ENCODE measurements around the gene NRIP2.

Gene NRIP2

DNA sequence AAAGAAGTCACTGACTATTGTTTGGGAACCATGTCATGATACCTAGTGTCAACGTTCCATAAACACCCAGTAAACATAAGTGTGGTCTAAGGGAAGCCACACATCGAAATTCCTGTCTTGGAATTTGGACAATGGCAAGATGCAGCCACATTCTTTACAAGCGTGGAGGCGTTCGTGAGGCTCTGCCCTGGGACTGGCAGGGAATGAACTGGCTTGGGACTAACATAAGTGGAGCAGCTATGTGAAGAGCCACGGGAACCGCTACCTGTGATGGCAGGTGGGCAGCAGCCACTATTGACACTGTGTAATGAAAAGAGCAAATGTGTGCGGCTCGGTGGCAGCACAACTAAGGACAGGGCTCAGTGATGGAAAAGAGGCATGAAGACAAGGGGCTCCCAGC, 10.0 kb upstream of the NRIP2 start:
- no peak for DNase-seq (ENCODE audit: low read depth)

DNA sequence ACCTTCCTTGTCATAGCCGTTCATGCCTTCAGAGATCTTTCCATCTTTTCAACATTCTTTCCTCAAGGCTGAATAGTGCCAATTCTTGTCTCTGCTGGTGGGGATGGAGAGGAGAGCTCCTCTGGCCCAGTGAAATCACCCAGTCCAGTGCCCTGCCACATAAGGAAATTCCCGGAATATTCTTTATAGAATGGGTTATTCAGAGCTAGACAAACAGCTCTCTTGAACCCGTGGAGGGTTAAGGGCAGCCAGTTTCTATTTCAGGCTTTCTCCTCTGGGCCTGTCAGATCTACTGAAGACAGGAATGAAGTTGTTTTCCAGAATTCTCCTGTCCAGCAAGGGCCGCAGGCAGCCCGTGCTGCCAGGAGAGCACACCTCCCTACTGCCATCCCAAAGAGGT, 8.1 kb upstream of the NRIP2 start:
- DNase-seq (ENCODE audit: low read depth): no peak

- DNase-seq (ENCODE audit: low read depth): no peak
Measured at GRCh38 chr12:2841056-2841650, 6.3 kb upstream of the NRIP2 start.

DNA sequence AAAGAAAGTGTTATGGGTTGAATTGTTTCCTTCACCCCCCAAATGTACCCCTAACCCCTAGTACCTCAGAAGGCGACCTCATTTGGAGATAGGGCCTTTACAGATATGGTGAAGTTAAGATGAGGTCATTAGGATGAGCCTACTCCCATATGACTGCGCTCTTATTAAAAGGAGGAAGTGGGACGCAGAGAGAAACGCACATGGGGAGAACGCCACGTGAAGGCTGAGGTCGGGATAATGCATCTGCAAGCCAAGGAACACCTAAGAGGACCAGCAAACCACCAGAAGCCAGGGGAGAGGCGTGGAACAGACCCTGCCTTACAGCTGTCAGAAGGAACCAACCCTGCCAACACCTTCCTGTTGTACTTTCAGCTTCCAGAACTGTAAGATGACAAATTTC, 1.7 kb upstream of the NRIP2 start:
- DNase-seq (ENCODE audit: low read depth): no peak

GRCh38 chr12:2835691-2836403, 1.0 kb upstream of the NRIP2 start:
- DNase-seq (ENCODE audit: low read depth): no peak

GRCh38 chr12:2833810-2834209, 1.0 kb downstream of the NRIP2 start:
- no peak for DNase-seq (ENCODE audit: low read depth)

GRCh38 chr12:2833327-2833726, 1.5 kb downstream of the NRIP2 start:
- DNase-seq (ENCODE audit: low read depth): no peak

- DNase-seq (ENCODE audit: low read depth): no peak
Measured at GRCh38 chr12:2832550-2833127, 2.2 kb downstream of the NRIP2 start.

DNA sequence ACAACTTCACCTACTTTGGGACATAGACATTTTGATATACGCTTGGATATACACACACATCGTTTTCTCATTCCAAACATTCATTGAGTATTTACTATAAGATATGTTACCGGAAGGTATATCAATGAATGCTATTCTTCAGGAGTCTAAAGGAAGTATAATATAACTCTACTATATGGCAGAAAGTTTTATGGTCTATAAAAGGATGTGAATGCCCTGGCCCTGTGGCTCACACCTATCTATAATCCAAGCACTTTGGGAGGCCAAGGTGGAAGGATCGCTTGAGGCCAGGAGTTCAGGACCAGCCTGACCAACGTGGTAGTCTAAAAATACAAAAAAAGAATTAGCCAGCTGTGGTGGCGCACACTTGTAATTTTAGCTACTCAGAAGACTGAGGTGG, 5.6 kb downstream of the NRIP2 start:
- no peak for DNase-seq (ENCODE audit: low read depth)

GRCh38 chr12:2826721-2827515, 7.9 kb downstream of the NRIP2 start:
- no peak for DNase-seq (ENCODE audit: low read depth)

DNA sequence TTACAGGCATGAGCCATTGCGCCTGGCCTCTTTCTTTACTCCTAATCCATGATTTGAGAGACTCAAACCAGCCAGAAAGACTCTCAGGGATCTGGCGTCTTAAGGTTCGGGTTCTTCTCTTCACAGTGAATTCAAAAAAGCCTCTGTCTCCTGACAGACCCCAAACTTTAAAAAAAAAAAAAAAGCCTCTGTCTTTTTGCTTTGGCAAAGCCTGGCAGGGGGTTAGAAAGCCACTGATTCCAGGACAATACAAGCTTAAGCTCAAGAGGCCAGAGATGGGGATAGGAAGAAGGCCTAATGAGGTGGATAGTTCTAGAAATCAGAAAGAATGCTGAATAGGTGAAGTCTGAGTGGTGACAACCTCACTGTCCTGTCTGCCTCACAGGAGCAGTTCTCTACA, 8.8 kb downstream of the NRIP2 start:
- no peak for DNase-seq (ENCODE audit: low read depth)

GRCh38 chr12:2825132-2825531, 9.7 kb downstream of the NRIP2 start:
- DNase-seq (ENCODE audit: low read depth): no peak

DNA sequence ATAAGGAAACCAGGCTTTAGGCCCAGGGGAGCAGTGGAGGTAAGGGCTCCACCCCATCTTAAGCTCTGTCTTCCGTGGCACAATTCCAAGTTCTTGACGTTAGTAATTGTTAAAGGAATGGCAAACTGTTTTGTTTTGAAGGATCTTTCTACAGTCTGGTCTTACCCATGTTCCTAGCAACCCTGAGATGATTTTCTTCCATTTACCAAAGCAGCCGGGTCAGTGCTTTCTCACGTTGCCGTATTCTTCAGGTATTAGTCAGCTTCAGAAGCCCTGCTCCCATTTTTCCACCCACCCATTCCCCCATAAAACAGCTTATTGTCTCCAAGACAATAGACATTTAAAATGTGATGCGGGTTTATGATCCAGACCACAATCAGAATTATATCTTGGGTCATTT, 10.3 kb downstream of the NRIP2 start:
- DNase-seq (ENCODE audit: low read depth): no peak

GRCh38 chr12:2823483-2823882, 11.4 kb downstream of the NRIP2 start:
- no peak for DNase-seq (ENCODE audit: low read depth)

- no peak for DNase-seq (ENCODE audit: low read depth)
Measured at GRCh38 chr12:2820432-2820831, 14.4 kb downstream of the NRIP2 start.

DNA sequence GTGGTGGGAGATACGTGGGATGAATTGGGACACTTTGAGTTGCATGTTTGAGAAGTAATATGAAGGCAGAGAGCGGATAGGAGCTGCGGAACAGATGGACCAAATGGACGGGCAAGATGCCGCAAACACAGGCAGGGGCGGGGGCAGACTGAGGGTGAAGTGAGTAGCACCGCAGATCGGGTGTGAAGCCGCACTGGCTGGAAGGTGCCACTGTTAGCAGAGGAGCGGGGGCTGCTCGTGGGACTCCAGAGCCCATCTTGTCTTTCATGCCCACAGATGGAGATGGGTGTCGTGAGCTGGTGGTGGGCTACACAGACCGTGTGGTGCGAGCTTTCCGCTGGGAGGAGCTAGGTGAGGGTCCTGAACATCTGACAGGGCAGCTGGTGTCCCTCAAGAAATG, 15.0 kb downstream of the NRIP2 start:
- no peak for DNase-seq (ENCODE audit: low read depth)

GRCh38 chr12:2813214-2814185, 21.3 kb downstream of the NRIP2 start:
- no peak for DNase-seq (ENCODE audit: low read depth)

- DNase-seq (ENCODE audit: low read depth): peak; percentile 72
Measured at GRCh38 chr12:2812290-2813213, 22.3 kb downstream of the NRIP2 start, which contains the start of gene ITFG2. Gene ITFG2, plus strand, starts transcription at chr12:2812668. Its CDS starts 93 bp downstream, at chr12:2812761.

DNA sequence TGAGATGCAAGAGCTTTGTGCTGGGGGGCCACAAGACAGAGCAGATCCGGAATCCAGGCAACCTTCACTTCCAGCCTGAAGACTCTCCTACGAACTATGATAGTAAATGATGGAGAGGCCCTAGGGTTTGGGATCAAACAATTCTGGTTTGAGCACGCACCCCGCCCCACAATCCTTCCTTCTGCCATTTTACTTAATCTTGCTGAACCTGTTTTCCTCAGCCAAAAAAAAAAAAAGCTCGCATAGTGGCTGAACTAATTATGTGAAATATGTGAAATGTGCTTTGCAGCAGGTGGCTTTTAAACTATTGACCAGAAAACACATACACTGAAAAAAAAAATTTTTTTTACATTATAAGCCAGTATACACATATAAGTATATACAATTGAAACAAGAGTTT, 23.0 kb downstream of the NRIP2 start:
- no peak for DNase-seq (ENCODE audit: low read depth)

DNA sequence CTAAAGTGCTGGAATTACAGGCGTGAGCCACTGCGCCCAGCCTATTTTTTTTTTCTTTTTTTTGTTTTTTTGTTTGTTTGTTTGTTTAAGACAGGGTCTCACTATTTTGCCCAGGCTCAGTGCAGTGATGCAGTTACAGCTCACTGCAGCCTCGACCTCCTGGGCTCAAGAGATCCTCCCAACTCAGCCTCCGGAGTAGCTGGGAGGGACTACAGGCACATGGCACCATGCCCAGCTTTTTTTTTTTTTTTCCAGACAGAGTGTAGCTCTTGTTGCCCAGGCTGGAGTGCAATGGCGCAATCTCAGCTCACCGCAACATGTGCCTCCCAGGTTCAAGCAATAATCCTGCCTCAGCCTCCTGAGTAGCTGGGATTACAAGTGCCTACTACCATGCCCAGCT, 28.1 kb downstream of the NRIP2 start:
- no peak for DNase-seq (ENCODE audit: low read depth)

DNA sequence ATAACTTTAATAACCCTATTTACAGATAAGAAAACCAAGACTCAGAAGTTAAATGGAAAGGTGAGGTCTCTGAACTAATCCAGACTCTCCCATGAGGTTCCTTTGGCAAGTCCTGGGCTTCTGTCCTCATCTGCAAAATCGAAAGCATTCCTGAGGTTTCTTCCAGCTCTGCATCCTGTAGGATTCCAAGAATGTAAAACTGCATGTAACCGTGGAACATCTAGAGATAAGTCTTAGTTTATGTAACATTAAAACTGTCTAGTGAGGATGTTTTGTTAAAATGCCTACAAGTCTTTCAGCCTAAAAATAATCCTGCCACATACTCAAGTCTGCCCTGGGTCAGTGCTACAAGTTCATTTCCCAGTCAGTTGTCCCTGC, 29.7 kb downstream of the NRIP2 start:
- no peak for DNase-seq (ENCODE audit: low read depth)
